NB4 (cell line): ENCODE measurements around the gene TBC1D22A.
A peak's percentile ranks its signal among the peaks of the same experiment; 100 is the strongest.
"Not testable (repeated sequence)": the region's sequence is repeated elsewhere in the genome, so short reads cannot be mapped to it uniquely, and the experiment has no call there.

Experiments
- DNase-seq: peaks from one replicate; pipeline ENCODE4 v3.0.0; 2010; ENCODE audit warnings: low read depth
- H3K4me3 ChIP-seq: one replicate; pipeline ENCODE4 v1.5.1; 2011; ENCODE audit warnings: mild to moderate bottlenecking, low read depth, low read length, moderate library complexity
- CTCF ChIP-seq: IDR thresholded peaks from one replicate; pipeline ENCODE4 v1.5.1; 2012; ENCODE audit warnings: low read depth, low read length
- MYC ChIP-seq: IDR thresholded peaks from 2 replicates; pipeline ENCODE4 v1.6.1; 2011; ENCODE audit warnings: low read depth, low read length
- POLR2A ChIP-seq: IDR thresholded peaks from 2 replicates; pipeline ENCODE4 v1.6.1; 2011; ENCODE audit warnings: mild to moderate bottlenecking; ENCODE audit not compliant: insufficient read length; ENCODE audit errors: extremely low read depth
- TF ChIP-seq, protein P1 (sequence below): IDR thresholded peaks from 2 replicates; pipeline ENCODE4 v1.6.1; 2011; ENCODE audit warnings: low read depth, low read length

The TBC1D22A gene

DNA sequence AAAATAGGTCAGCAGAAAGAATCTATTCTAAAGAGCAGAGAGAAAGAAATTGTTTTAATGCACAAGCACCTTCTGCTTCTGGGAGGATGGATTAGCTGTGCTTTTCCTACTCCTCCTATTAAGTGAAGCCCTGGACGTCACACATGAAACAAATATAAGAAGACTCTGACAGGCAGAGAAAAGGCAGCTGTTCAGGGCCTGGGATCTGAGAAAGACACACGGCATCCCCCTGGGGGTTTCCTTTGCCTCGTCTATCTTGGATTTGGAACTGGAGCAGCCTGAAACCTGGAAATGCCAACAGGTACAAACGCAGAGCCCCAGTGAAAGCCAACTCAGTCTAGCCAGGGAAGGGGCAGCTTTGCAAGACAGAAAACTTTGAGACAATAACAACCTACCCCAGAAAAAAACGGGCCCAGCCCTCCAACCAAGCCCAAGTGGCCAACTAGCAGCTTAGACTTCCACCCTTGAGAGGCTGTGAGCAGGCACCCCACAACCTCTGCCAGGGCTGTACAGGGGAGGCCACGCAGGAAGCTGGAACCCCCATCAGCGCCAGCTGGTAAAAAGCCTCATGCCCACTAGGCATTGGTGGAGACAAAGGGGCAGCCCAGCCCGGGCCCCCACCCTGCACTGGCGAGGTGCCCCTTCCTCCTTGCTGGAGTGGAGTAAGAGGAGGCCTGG lies 31.7 kb upstream of the TBC1D22A start:
- DNase-seq = no peak
- H3K4me3 ChIP-seq = no peak overlapping the region
- no peak for TF ChIP-seq POLR2A
- TF ChIP-seq, protein P1, sequence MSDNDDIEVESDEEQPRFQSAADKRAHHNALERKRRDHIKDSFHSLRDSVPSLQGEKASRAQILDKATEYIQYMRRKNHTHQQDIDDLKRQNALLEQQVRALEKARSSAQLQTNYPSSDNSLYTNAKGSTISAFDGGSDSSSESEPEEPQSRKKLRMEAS = no peak
- no peak for TF ChIP-seq MYC
- TF ChIP-seq CTCF = no peak

GRCh38 chr22:46731246-46732040 lies 31.0 kb upstream of the TBC1D22A start:
- H3K4me3 ChIP-seq = no peak overlapping the region
- no peak for DNase-seq
- TF ChIP-seq POLR2A (no peak), CTCF (no peak), MYC (no peak)
- TF ChIP-seq, protein P1 = no peak

- no peak for TF ChIP-seq CTCF
- TF ChIP-seq POLR2A = no peak
- TF ChIP-seq, protein P1 = no peak
- no peak for TF ChIP-seq MYC
- no peak overlapping the region for H3K4me3 ChIP-seq
These were observed 30.4 kb upstream of the TBC1D22A start for GRCh38 chr22:46732041-46732379.

GRCh38 chr22:46732513-46732912 lies 29.9 kb upstream of the TBC1D22A start:
- TF ChIP-seq POLR2A = no peak
- no peak for DNase-seq
- no peak overlapping the region for H3K4me3 ChIP-seq

More at GRCh38 chr22:46732041-46732379, 30.4 kb upstream of the TBC1D22A start:
- DNase-seq = no peak

DNA sequence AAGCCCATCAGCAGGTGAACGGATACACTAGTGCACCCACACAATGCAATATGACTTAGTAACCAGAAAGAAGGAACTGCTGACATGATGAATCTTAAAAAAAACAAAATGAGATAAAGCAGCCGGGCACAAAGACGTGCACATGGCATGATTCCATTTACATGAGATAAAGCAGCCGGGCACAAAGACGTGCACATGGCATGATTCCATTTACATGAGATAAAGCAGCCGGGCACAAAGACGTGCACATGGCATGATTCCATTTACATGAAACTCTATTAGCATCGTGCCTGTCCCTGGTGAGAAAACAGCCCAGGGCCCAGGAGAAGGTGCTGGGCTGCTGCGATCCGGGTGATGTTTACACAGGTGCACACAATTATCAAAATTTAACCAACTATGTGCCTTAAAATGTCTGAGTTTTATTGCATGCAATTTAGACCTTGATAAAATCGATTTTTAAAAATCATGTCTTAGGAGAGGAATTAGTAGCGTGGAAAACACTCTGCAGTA lies 28.2 kb upstream of the TBC1D22A start:
- not testable (repeated sequence) for H3K4me3 ChIP-seq, DNase-seq

DNA sequence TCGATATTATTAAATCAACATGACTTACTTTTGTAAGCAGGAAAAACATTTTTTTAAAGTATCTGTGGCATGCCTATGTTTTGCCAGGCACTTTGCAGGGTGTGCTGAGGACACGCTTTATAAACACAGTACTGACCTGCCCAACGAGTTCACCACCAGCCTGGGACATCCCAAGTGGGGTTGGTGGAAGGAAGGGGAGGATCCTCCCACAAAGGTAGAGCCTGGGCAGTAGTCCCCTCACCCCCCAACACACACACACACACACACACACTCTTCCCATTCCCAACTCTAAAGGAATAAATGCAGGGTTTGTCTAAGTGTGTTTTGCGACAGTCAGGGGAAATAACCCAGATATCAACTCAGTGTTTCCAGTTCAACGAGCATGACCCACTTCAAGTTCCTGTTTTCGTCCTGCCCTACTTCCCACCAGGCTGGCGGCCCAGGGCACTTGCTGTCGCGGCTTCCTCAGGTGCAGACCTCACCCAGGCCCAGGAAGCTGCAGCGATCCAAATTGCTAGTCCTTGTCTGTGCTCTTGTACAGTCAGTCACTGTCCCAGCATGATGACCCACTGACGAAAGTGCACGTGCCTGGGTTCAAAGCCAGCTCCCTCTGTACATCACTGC lies 27.5 kb upstream of the TBC1D22A start:
- H3K4me3 ChIP-seq = peak overlapping the region; percentile 3
- no peak for TF ChIP-seq MYC
- TF ChIP-seq, protein P1 = no peak
- no peak for TF ChIP-seq POLR2A
- DNase-seq = peak; percentile 63

DNA sequence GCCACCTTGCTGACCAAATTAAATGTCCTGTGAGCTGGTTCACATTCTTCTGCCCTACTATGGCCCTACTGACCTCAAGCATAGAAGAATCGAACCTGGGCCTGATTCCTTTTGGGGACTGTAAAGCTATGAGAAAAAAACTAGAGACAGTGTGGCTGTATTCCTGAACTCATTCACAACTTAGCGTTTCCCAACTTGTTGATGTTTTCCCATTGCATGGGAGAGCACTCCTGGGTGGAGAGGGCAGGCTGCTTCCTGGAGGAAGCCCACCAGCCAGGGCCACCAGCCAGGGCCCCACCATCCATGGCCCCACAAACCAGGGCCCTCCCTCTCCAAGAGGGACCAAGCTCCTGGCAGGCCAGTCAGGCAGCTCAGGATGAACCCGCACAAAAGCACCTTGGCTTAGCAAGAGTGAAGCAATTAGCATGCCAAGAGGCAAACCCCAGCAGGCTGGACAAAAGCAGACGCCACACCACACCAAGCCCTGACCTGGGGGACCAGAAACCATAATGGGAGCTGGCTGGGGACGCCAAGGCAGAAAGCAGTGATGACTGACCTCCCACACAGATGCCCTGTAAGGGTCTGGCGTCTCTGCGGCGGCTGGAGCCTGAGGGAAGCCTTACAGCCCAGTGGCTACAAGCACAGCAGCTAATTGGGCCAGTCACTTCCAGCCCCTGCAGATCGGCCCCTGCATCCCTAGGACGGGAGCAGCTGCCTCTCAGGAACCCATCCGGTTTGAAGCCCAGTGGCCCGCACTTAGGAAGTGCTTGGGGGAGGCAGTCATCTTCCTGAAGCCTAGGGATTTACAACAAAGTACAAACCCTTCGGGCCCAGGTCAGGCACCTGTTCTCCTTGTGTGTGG lies 26.5 kb upstream of the TBC1D22A start:
- DNase-seq = no peak
- H3K4me3 ChIP-seq = no peak overlapping the region
- TF ChIP-seq MYC = no peak
